GM12892 (cell line): Measurements from ENCODE around the gene PDGFC. TPM values are rescaled to one million over a fixed set of nuclear protein-coding genes. Genes with fewer than 3 reads are reported as not detected.

ENCODE experiments used
- DNase-seq: peaks from one replicate; pipeline ENCODE4 v3.0.0; 2011; ENCODE audit not compliant: insufficient read length
- FAIRE-seq: peaks from 2 replicates; lab custom pipeline; 2011; peaks lifted over from hg19 to GRCh38; lab: Jason Lieb, UNC
- POLR2A ChIP-seq: IDR thresholded peaks from 2 replicates; pipeline ENCODE4 v1.6.1; 2011; ENCODE audit warnings: low read depth, low read length, control low read depth
- POLR2AphosphoS5 ChIP-seq: IDR thresholded peaks from 2 replicates; pipeline ENCODE4 v1.6.1; 2011; ENCODE audit warnings: low read depth, low read length, control low read depth
- TAF1 ChIP-seq: IDR thresholded peaks from 2 replicates; pipeline ENCODE4 v1.6.1; 2011; ENCODE audit warnings: low read depth, mild to moderate bottlenecking, control low read depth, low read length, borderline replicate concordance
- polyA plus RNA-seq: library from polyadenylated mRNA; unstranded; fragments of >200 nt; gene quantifications from one replicate; pipeline ENCODE4 v1.2.1, GENCODE V29; 2012; ENCODE audit warnings: missing spikeins, inconsistent platforms; ENCODE audit not compliant: missing spikeins

PDGFC gene, protein sequence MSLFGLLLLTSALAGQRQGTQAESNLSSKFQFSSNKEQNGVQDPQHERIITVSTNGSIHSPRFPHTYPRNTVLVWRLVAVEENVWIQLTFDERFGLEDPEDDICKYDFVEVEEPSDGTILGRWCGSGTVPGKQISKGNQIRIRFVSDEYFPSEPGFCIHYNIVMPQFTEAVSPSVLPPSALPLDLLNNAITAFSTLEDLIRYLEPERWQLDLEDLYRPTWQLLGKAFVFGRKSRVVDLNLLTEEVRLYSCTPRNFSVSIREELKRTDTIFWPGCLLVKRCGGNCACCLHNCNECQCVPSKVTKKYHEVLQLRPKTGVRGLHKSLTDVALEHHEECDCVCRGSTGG
- polyA plus RNA-seq = not detected

DNA sequence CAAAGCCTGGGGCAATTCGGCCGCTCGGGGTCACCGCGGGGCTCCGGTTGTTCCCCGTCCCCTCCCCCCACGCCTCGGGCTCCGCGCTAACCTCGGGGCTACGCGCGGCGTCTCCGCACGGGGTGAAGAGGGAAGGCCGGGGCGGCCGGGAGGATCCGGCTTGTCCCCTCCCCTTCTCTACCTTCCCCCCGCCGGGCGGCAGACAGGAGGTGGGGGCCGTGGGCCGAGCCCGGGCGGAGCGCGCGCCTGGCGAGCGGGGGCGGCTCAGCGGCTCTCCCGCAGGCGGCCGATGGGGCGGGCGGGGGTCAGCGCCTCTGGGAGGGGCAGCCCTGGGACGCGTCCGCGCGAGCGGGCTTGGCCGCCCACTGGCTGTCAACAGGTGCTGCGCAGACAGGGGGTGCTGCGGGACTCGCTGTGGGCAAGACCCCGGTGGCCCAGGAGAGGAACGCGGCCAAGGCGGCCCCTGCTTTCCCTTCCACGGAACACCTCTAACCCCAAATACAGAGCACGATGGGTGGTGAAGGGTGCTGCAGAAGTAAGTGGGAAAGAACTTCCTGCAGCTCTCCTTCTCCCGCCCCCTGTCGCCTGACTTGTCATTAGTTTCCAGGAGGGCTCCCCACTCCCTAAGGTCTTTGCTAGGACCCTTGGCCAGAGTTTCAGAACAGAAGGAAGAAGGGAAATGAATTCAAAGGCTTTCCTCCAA, at the start of gene PDGFC:
Gene PDGFC (minus strand): TSS at position 124 of the 703 bp plus-strand sequence. CDS start 896 bp downstream, outside the sequence.
- DNase-seq (peak; percentile 5), FAIRE-seq (no peak)
- TF ChIP-seq TAF1 (no peak), POLR2AphosphoS5 (no peak), POLR2A (no peak)

DNA sequence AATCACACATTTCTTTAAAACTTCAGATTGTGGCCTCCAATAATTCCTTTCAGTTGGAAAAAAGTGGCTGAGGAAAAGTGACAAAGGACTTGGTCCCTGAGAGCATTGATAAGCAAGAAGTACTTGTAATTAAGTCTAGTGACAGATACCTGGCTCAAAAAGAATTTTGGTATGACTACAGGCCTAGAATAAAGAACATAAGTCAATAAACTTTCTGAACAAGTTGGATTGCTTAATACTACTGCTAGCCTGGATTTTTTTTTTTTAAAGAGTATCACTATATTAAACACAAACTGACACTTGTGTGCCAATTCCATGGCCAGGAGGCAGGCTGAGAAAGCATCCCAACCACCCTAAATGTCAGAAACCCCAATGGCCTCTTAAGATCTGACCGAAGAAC, 49.3 kb upstream of the PDGFC start:
- TF ChIP-seq POLR2A (no peak), TAF1 (no peak), POLR2AphosphoS5 (no peak)
- DNase-seq (no peak), FAIRE-seq (no peak)

DNA sequence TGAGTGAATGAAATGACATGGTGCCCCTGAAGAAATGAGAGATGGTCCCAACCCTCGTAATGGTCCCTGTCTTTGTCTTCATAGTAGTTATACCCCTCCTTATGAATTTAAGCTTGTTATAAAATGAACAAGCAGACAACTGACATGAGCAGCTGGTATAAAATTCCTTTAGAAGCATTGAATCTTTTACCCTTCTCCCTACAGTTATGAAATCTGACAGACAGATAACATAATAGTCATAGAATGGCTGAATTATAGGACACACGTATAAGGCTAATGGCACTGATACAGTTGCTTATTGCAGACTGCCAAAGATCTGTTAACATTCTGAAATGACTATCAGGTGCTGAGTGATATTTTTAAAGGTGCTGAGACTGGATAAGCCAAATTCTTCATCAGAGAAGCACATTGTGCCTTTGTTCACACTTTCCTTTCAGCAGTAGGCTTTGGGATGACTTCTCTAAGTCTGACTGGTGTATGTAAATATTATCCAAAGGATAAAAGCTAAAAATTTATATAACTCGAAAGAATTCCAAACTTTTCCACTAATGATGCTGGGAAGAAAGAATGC, 47.4 kb upstream of the PDGFC start:
- TF ChIP-seq TAF1 (no peak), POLR2AphosphoS5 (no peak), POLR2A (no peak)
- FAIRE-seq = no peak
- DNase-seq = no peak

DNA sequence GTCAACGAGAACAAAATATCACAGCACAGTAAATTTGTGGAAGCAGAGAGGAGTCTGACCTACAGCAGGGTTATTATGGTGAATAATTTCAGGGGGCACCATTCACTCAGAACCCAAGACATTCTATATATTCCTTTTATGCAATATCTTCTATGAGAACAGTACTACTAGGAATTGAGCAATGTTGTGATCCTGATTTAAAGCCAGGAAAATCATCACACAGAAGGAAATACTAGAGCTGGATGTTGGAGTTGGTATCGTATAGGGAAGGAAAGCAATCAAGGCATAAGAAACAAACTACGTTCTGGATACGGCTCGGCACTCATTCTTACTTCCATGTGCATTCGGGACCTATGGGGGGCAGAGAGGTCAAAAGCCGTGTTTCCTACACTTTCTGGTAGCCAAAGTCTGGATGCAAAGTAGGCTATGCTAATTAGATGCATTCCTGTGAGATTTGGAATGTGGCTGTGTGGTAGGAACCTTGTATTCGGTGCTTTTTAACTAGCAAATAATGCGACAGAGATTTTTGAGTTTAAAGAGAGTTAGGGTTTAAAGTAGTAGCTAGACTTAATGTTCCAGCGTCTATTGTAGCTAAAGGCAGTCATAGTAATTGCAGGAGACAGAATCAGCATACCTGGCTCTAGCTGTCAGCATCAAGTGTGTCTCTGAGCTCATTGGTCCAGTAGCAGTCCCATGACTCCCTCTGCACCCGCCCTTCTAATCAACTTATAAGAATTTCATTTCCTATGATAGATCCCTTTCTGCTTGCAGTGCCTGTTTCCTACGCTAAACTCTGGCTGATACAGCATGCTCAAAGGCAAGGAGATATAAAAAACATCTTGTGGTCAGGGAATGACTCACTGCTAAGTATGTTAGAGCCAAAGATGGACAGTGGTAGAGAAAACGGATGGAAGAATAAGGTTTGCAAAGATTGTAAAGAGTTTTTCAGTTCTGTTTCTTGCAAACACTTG, 43.3 kb upstream of the PDGFC start:
- no peak for DNase-seq
- no peak for TF ChIP-seq POLR2A
- no peak for TF ChIP-seq POLR2AphosphoS5
- no peak for TF ChIP-seq TAF1
- no peak for FAIRE-seq

DNA sequence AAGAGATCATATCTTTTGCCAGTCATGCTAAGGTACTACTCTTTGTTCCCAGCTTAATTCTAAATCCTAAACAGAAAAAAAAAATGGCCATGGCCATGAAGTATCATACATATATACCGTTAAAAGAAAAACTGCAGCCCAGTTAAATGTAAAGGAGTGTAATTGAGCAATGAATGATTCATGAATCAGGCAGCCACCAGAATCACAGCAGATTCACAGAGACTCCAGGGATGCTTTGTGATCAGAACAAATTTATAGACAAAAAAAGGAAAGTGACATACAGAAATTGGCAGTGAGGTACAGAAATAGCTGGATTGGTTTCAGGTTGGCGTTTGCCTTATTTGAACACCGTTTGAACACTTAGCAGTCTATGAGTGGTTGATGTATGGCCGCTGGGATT, 42.1 kb upstream of the PDGFC start:
- TF ChIP-seq TAF1 = no peak
- TF ChIP-seq POLR2A = no peak
- TF ChIP-seq POLR2AphosphoS5 = no peak

DNA sequence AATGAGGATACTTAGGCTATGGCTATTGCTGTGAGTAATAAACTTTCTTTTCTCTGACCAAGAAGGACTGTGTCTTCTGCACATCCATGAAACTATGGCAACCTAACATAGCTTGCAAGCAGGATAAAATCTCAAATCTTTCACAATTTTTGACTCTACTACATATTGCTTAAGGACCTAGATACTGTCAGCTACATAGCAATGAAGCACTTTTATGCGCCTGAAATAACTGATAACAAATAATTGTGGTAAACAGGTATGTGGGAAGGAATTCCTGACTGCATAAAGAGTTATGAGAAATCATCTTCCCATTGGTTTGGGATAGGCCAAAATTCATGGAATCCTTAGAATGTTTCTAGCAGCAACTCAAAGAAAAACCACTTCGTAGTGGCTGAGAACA, 41.2 kb upstream of the PDGFC start:
- TF ChIP-seq POLR2A (no peak), POLR2AphosphoS5 (no peak), TAF1 (no peak)
- FAIRE-seq (no peak), DNase-seq (no peak)

More for the DNA sequence above, 42.1 kb upstream of the PDGFC start:
- DNase-seq (no peak), FAIRE-seq (no peak)

DNA sequence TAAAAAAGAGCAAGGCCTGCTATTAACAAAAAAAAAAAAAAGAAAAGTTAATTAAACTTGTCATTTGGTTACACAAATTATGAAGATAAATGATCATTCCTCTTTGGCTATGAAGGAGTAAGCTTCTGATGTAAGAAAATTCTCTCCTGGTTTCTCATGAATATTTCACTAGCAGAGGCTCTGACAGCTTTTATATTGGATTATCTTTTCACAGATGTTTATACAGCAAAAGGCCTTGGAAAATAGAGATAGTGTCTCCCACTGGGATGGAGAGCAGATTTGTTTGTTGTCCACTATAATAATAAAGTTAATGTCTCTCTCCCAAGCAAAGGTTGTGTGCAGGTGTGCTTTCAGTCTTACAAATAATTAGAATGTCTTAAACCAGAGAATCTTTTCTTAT, 40.7 kb upstream of the PDGFC start:
- FAIRE-seq (no peak), DNase-seq (no peak)
- no peak for TF ChIP-seq TAF1
- no peak for TF ChIP-seq POLR2A
- TF ChIP-seq POLR2AphosphoS5 = no peak

DNA sequence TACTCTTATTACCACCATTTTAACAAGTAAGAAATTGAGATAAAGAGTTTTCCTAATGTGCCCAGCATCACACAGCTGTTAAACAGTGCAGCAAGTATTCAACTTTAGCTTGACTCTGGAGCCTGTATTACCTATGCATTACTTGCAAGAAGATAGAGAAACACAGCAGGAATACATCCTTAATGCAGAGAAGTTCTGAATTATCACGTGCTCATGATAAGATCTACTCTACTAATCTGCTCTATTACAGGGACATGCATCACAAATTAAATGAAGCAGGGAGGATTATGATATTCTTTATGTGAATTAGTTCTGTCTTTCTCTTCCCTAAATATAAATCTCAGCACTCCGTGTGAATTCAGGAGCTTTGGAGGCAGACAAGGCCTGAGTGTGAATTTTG, 39.0 kb upstream of the PDGFC start:
- FAIRE-seq (no peak), DNase-seq (no peak)
- TF ChIP-seq POLR2A = no peak
- no peak for TF ChIP-seq POLR2AphosphoS5
- no peak for TF ChIP-seq TAF1

DNA sequence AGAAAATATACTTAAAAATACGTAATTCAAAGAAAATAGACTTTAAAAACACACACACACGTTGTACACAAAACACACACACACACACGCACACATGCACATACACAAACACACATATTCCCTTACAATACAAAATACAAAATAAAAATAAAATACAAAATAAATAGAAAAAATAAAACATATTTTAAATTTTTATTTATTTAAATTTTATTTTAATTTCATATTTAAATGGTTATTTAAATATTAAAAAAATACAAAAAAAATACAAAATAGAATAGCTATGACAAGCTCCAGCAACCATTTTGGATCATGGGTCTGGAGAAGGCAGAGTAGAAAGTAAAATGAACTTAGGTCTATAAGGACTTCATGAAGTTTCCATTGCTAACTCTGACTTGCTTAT, 34.2 kb upstream of the PDGFC start:
- no peak for TF ChIP-seq POLR2A
- no peak for TF ChIP-seq POLR2AphosphoS5
- no peak for TF ChIP-seq TAF1
- no peak for DNase-seq
- no peak for FAIRE-seq

DNA sequence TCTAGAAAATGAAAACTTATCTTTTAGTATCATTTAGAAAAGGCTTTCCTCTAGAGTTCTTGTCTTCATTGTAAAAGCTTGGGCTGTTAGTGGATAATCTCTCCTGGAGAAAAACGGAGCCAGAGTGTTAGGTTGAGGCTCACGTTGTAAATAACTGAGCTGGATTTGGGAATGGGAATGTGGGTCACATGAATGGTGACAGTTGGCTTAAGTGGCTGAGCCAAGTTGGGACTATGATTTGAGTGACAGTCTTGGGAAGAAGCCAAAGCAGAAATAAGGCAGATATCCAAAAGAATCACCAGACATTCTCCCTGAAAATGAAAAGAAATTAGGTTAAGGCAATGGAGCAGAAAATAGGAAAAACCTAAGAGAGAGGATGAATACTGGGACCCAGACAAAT, 33.6 kb upstream of the PDGFC start:
- DNase-seq = no peak
- no peak for FAIRE-seq
- TF ChIP-seq TAF1 (no peak), POLR2AphosphoS5 (no peak), POLR2A (no peak)
